Measurements from ENCODE around the gene GRIA4. TPM values are rescaled to one million over a fixed set of nuclear protein-coding genes. Genes with fewer than 3 reads are reported as not detected.

Gene GRIA4
- polyA plus RNA-seq, 1 donor from 2014 or later = not detected

DNA sequence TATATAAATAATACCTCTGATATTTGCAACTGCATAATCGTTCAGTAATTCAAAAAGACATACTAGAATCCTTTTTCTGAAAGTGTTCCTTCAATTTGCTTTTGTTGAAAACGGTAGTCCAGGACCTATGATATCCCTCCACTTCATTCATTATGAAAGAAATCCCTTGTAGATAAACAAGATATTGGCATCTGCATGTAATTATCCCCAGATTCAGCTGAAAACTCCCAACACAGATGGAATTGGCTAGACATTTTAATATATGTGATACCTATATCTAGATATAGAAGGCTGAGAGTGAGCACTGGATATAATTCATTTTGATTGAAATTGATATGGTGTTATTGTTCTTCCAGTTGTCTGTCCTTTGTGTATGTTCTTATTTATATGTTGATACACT is 302.8 kb downstream of the GRIA4 start:
- no peaks in the 10 kb centered on the region for H3K4me1 Mint-ChIP-seq
- H3K27ac Mint-ChIP-seq = no peak overlapping the region
- H3K36me3 Mint-ChIP-seq = no peaks in the 10 kb centered on the region
- no peak overlapping the region for H3K4me3 Mint-ChIP-seq
- H3K27me3 Mint-ChIP-seq = no peaks in the 10 kb centered on the region
- no peaks in the 10 kb centered on the region for H3K9me3 Mint-ChIP-seq

GRCh38 chr11:105915021-105915420 is 305.1 kb downstream of the GRIA4 start:
- no peaks in the 10 kb centered on the region for H3K27me3 Mint-ChIP-seq
- H3K27ac Mint-ChIP-seq = no peak overlapping the region
- H3K36me3 Mint-ChIP-seq = no peaks in the 10 kb centered on the region
- H3K9me3 Mint-ChIP-seq = no peaks in the 10 kb centered on the region
- H3K4me3 Mint-ChIP-seq = no peak overlapping the region
- no peaks in the 10 kb centered on the region for H3K4me1 Mint-ChIP-seq

GRCh38 chr11:105918039-105918438 is 308.2 kb downstream of the GRIA4 start:
- no peak overlapping the region for H3K27ac Mint-ChIP-seq

DNA sequence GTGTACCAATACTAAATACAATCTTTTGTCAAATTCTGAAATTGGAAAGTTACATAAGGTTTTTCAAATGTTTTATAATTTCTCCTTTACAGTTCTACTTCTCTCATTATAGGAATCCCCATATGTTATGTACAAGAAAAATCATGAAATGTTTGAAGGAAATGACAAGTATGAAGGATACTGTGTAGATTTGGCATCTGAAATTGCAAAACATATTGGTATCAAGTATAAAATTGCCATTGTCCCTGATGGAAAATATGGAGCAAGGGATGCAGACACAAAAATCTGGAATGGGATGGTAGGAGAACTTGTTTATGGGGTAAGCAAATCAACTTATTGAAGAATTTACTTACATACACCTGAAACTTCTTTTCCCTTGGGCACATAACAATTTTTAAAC is 308.7 kb downstream of the GRIA4 start:
- Mint-ChIP-seq H3K4me1 (no peaks in the 10 kb centered on the region), H3K9me3 (no peaks in the 10 kb centered on the region), H3K27me3 (no peaks in the 10 kb centered on the region), H3K4me3 (no peak overlapping the region), H3K27ac (no peak overlapping the region), H3K36me3 (no peaks in the 10 kb centered on the region)

More at GRCh38 chr11:105918039-105918438, 308.2 kb downstream of the GRIA4 start:
- Mint-ChIP-seq H3K4me3 (no peak overlapping the region), H3K9me3 (no peaks in the 10 kb centered on the region), H3K27me3 (no peaks in the 10 kb centered on the region), H3K36me3 (no peaks in the 10 kb centered on the region), H3K4me1 (no peaks in the 10 kb centered on the region)

- H3K4me3 Mint-ChIP-seq = no peak overlapping the region
- no peaks in the 10 kb centered on the region for H3K36me3 Mint-ChIP-seq
- no peak overlapping the region for H3K27ac Mint-ChIP-seq
- H3K9me3 Mint-ChIP-seq = no peaks in the 10 kb centered on the region
- no peaks in the 10 kb centered on the region for H3K4me1 Mint-ChIP-seq
- H3K27me3 Mint-ChIP-seq = no peaks in the 10 kb centered on the region
Observed at GRCh38 chr11:105923252-105923651, 313.4 kb downstream of the GRIA4 start.

DNA sequence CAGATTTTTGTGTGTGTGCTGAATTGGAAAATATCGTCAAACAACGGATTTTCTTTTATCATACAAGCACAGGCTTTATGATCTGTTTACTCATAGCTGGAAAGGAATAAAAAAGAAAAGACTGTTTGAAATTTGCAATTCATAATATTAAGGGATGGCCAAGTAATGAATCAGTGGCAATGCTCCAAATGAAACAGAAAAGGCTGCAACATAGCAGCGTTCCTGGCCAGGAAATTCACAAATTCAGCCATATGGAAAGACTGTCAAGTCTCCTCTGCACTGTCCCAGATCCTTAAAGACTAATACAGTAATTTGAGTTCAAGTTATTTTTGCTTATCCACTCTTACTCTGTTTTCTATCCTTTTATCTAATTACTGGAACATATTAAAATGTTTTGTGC is 313.9 kb downstream of the GRIA4 start:
- Mint-ChIP-seq H3K9me3 (no peaks in the 10 kb centered on the region), H3K4me1 (no peaks in the 10 kb centered on the region), H3K27ac (no peak overlapping the region), H3K4me3 (no peak overlapping the region), H3K27me3 (no peaks in the 10 kb centered on the region), H3K36me3 (no peaks in the 10 kb centered on the region)

DNA sequence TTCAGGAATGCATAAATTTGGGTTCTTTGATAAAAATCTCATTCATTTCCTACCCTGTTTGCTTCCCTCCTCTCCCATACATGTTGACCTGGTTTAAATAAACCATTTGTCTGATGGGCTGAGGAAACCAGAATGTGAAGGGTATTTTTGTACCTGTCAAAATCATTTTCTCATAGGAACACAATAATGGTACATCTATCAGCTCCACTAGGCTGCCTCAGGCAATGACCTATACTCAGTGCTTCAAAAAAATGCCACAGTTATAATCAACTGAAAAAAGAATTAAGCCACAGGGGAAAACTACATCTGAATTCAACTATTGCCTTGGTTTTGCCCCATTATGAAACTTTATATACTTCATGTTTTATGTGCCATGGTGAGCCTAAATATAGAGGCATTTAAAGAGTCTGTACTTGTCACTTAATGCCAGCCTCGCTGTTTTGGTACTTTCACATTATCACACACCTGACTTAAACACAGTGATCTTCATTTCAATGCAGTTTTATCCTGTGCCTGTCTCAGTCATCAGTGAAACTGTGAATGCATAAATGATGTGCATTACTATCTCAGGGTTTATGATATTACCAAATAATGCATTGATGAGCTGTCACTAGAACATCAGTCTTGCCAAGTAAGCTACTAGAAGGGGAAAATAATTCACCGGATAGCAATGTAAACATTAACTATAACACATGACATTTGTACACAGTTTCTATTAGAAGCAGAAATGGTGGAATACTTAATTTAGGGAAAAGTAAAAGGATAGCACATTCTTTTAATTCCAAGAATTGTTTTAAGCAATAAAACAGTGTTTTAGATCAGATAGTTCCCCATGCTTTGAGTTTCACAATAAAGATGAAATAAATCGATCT is 319.4 kb downstream of the GRIA4 start:
- no peaks in the 10 kb centered on the region for H3K36me3 Mint-ChIP-seq
- no peak overlapping the region for H3K4me3 Mint-ChIP-seq
- H3K27me3 Mint-ChIP-seq = peaks cover 3% of the 10 kb centered on the region
- no peaks in the 10 kb centered on the region for H3K4me1 Mint-ChIP-seq
- no peak overlapping the region for H3K27ac Mint-ChIP-seq
- no peaks in the 10 kb centered on the region for H3K9me3 Mint-ChIP-seq

GRCh38 chr11:105933695-105934094 is 323.8 kb downstream of the GRIA4 start:
- Mint-ChIP-seq H3K27me3 (peaks cover 3% of the 10 kb centered on the region), H3K27ac (no peak overlapping the region), H3K36me3 (no peaks in the 10 kb centered on the region), H3K4me1 (no peaks in the 10 kb centered on the region), H3K9me3 (no peaks in the 10 kb centered on the region), H3K4me3 (no peak overlapping the region)

DNA sequence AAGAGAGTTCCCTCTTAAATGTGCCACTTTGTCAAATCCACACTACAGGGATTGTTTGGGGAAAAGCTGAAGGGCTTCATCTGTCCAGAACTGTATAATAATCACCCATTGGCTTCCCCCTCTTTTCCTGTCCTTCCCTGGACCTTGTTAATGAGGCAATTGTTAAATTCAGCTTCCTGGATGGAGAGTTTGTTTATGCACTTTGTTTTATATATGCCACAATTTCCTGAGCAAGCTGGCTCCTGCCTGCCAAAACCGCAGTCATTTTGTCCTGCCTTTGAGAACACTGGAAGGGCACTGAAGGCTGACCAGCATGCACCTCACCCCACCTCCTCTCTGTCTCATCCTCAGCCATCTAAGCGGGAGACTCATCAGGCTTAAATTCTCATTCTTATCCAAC is 325.9 kb downstream of the GRIA4 start:
- no peaks in the 10 kb centered on the region for H3K9me3 Mint-ChIP-seq
- no peaks in the 10 kb centered on the region for H3K4me1 Mint-ChIP-seq
- H3K36me3 Mint-ChIP-seq = no peaks in the 10 kb centered on the region
- no peak overlapping the region for H3K4me3 Mint-ChIP-seq
- no peaks in the 10 kb centered on the region for H3K27me3 Mint-ChIP-seq
- H3K27ac Mint-ChIP-seq = no peak overlapping the region

GRCh38 chr11:105937331-105937730 is 327.5 kb downstream of the GRIA4 start:
- Mint-ChIP-seq H3K36me3 (no peaks in the 10 kb centered on the region), H3K27me3 (no peaks in the 10 kb centered on the region), H3K27ac (no peak overlapping the region), H3K4me3 (no peak overlapping the region), H3K4me1 (no peaks in the 10 kb centered on the region), H3K9me3 (no peaks in the 10 kb centered on the region)

DNA sequence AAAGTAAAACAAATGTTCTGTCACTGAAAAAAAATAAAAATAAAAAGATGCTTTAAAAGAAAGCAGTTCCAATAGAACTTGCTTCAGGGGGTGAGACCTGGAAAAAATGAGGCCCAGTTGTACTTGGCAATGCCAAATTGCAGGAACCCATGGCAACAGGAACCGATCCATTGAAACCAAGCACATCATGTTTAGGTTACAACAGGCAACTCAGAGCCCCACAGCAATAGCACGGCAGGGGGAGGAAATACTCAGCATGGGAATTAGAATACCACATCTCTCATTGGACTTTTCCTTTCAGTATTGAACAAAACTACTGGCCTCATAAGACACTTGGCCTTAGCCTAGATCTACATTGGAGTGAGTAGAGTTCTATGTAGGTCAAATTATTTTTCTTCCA is 327.9 kb downstream of the GRIA4 start:
- H3K27ac Mint-ChIP-seq = no peak overlapping the region
- no peak overlapping the region for H3K4me3 Mint-ChIP-seq
- no peaks in the 10 kb centered on the region for H3K36me3 Mint-ChIP-seq
- no peaks in the 10 kb centered on the region for H3K27me3 Mint-ChIP-seq
- H3K4me1 Mint-ChIP-seq = no peaks in the 10 kb centered on the region
- no peaks in the 10 kb centered on the region for H3K9me3 Mint-ChIP-seq

GRCh38 chr11:105942921-105943320 is 333.0 kb downstream of the GRIA4 start:
- no peak overlapping the region for H3K4me3 Mint-ChIP-seq
- H3K36me3 Mint-ChIP-seq = no peaks in the 10 kb centered on the region
- no peaks in the 10 kb centered on the region for H3K9me3 Mint-ChIP-seq
- H3K27me3 Mint-ChIP-seq = no peaks in the 10 kb centered on the region
- H3K4me1 Mint-ChIP-seq = no peaks in the 10 kb centered on the region
- no peak overlapping the region for H3K27ac Mint-ChIP-seq

- no peak overlapping the region for H3K4me3 Mint-ChIP-seq
- H3K27me3 Mint-ChIP-seq = no peaks in the 10 kb centered on the region
- H3K27ac Mint-ChIP-seq = no peak overlapping the region
- no peaks in the 10 kb centered on the region for H3K9me3 Mint-ChIP-seq
- no peaks in the 10 kb centered on the region for H3K36me3 Mint-ChIP-seq
- H3K4me1 Mint-ChIP-seq = no peaks in the 10 kb centered on the region
Observed at GRCh38 chr11:105948918-105949590, 339.2 kb downstream of the GRIA4 start.

DNA sequence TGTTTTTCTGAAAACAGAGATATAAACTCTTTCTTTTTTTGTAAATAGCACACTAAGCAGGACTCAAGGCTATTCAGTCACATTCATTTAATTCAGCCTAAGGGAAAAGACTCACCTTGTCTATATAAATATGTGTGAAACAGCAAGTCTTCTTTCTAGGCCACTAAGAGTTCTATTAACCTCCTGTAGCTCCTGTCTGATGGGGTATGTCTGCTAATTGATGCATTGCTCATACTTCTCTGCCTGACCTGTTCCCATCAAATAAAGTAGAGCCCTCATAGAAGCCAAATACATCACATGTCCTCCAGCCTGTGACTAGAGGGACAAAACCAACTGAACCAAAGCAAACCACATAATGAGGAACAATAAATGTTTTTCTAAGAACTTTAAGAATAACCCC is 344.0 kb downstream of the GRIA4 start:
- Mint-ChIP-seq H3K27me3 (peaks cover 2% of the 10 kb centered on the region), H3K9me3 (peaks cover 3 to 9% (median 3%) of the 10 kb centered on the region in 3 donors), H3K27ac (no peak overlapping the region), H3K4me3 (no peak overlapping the region), H3K4me1 (no peaks in the 10 kb centered on the region), H3K36me3 (no peaks in the 10 kb centered on the region)

- peaks cover 2% of the 10 kb centered on the region for H3K27me3 Mint-ChIP-seq
- H3K36me3 Mint-ChIP-seq = no peaks in the 10 kb centered on the region
- no peak overlapping the region for H3K27ac Mint-ChIP-seq
- no peak overlapping the region for H3K4me3 Mint-ChIP-seq
- H3K9me3 Mint-ChIP-seq = peaks cover 3 to 11% (median 4%) of the 10 kb centered on the region in 3 donors
- no peaks in the 10 kb centered on the region for H3K4me1 Mint-ChIP-seq
Observed at GRCh38 chr11:105960252-105961245, 350.7 kb downstream of the GRIA4 start.
